ENCODE data around the gene GM2A.

Gene GM2A

DNA sequence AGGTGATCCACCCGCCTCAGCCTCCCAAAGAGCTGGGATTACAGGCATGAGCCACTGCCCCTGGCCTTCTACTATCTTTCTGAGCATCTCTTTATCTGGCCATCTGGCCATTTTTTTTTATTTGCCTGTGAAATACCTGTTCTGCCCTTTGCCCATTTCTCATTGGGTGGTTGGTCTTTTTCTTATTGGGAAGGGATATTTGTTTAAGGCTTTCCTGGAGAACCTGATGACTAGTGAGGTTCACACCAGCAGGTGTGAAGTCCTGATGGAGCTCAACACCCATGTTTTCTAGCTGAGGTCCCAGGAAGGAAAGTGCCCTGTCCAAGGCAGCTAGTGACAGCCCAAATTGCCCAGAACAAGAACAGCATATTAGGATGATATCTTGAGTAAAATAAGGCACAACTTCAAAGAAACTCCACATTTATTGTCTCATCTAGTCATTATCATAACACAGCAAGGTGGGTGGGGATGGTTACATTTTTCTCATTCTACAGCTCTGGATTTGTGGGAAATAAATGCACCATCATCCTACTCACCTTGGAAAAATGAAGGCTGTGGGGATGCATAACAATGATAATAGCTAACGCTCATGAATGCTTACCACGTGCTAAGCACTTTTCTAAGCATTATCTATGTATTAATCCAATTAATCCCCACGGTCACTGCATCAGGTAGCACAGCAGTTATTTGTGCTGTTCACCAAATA, 30.3 kb downstream of the GM2A start:
- Histone ChIP-seq H2BK12ac (ENCODE audit: low read length in 2 of 2) (no peak overlapping the region), H2AFZ (ENCODE audit: low read depth, low read length) (no peak overlapping the region), H3K9ac (ENCODE audit: low read length) (no peak overlapping the region), H3K4me2 (ENCODE audit: low read length, poor library complexity, severe bottlenecking) (no peak overlapping the region), H2BK5ac (ENCODE audit: low read depth, low read length, poor library complexity, severe bottlenecking) (no peak overlapping the region), H3K18ac (ENCODE audit: low read depth in 1 of 2, low read length in 2 of 2) (no peak overlapping the region), H4K91ac (ENCODE audit: low read length) (no peak overlapping the region), H3K27me3 (ENCODE audit: control insufficient read depth in 1 of 2, insufficient read depth in 1 of 2, low read length in 2 of 2) (peaks cover 4 to 10% of the 10 kb centered on the region in 2 experiments), H3K4ac (ENCODE audit: low read depth in 1 of 2, low read length in 2 of 2) (no peak overlapping the region), H3K14ac (ENCODE audit: low read length in 2 of 2) (no peak overlapping the region), H4K8ac (ENCODE audit: low read length) (no peak overlapping the region), H3K4me1 (ENCODE audit: control insufficient read depth, insufficient read depth, low read depth, low read length) (no peaks in the 10 kb centered on the region), H3K36me3 (ENCODE audit: control insufficient read depth in 1 of 2, insufficient read depth in 2 of 2, low read depth in 1 of 2, low read length in 2 of 2) (no peaks in the 10 kb centered on the region), H2BK120ac (ENCODE audit: low read depth, low read length) (no peak overlapping the region), H3K4me3 (ENCODE audit: insufficient read depth in 1 of 2, low read depth in 1 of 2, low read length in 2 of 2) (no peak overlapping the region), H3K79me1 (replicated peaks; ENCODE audit: low read length, poor library complexity, severe bottlenecking) (no peaks in the 10 kb centered on the region), H3K27ac (ENCODE audit: low read length, poor library complexity, severe bottlenecking) (no peak overlapping the region), H2BK15ac (ENCODE audit: low read depth, poor library complexity, severe bottlenecking) (no peak overlapping the region), H3K9me3 (ENCODE audit: control insufficient read depth, low read length) (no peaks in the 10 kb centered on the region), H3K23ac (ENCODE audit: low read length in 2 of 2) (no peak overlapping the region), H2AK5ac (ENCODE audit: low read length, severe bottlenecking) (no peak overlapping the region)
- 72% methylated on average over 4 of the region's 4 CpGs for WGBS
- no peak for DNase-seq

DNA sequence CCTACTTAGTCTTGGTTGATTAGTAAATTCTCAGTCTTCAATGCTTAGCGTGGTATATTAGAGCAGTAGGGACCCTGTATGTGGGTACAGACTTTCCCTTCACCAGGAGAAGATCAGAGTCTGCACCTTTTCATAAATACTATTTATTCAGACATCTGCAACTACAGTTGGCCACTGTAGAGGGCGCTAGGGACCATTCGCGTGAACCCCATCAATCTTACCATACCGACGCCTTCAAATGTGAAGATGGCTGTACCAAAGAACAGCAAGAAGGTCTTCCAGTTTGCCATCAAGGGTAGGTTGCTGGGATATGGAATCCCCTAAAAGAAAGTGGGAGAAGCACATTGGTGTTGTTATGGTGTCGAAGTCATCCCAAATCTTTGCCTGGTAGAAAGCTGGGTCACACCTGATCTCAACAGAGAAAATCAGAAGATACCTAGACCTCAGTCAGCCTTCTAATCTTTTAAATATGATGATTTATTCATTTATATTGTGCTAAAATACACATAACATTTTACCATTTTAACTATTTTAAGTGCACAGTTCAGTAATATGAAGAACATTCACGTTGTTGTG, 31.5 kb downstream of the GM2A start:
- no peak overlapping the region for H3K4ac ChIP-seq (ENCODE audit: low read depth in 1 of 2, low read length in 2 of 2)
- no peak overlapping the region for H2AK5ac ChIP-seq (ENCODE audit: low read length, severe bottlenecking)
- H3K27ac ChIP-seq (ENCODE audit: low read length, poor library complexity, severe bottlenecking) = no peak overlapping the region
- no peak overlapping the region for H4K91ac ChIP-seq (ENCODE audit: low read length)
- DNase-seq = no peak
- no peak overlapping the region for H3K9ac ChIP-seq (ENCODE audit: low read length)
- no peak overlapping the region for H3K14ac ChIP-seq (ENCODE audit: low read length in 2 of 2)
- H3K4me2 ChIP-seq (ENCODE audit: low read length, poor library complexity, severe bottlenecking) = no peak overlapping the region
- no peaks in the 10 kb centered on the region for H3K9me3 ChIP-seq (ENCODE audit: control insufficient read depth, low read length)
- no peaks in the 10 kb centered on the region for H3K36me3 ChIP-seq (ENCODE audit: control insufficient read depth in 1 of 2, insufficient read depth in 2 of 2, low read depth in 1 of 2, low read length in 2 of 2)
- H2BK5ac ChIP-seq (ENCODE audit: low read depth, low read length, poor library complexity, severe bottlenecking) = no peak overlapping the region
- H3K23ac ChIP-seq (ENCODE audit: low read length in 2 of 2) = no peak overlapping the region
- no peak overlapping the region for H2BK120ac ChIP-seq (ENCODE audit: low read depth, low read length)
- no peak overlapping the region for H4K8ac ChIP-seq (ENCODE audit: low read length)
- WGBS = 27% methylated on average over 7 of the region's 8 CpGs
- H3K27me3 ChIP-seq (ENCODE audit: control insufficient read depth in 1 of 2, insufficient read depth in 1 of 2, low read length in 2 of 2) = peaks cover 4 to 10% of the 10 kb centered on the region in 2 experiments
- no peak overlapping the region for H2BK15ac ChIP-seq (ENCODE audit: low read depth, poor library complexity, severe bottlenecking)
- no peak overlapping the region for H2AFZ ChIP-seq (ENCODE audit: low read depth, low read length)
- no peak overlapping the region for H3K4me3 ChIP-seq (ENCODE audit: insufficient read depth in 1 of 2, low read depth in 1 of 2, low read length in 2 of 2)
- no peaks in the 10 kb centered on the region for H3K79me1 ChIP-seq (replicated peaks; ENCODE audit: low read length, poor library complexity, severe bottlenecking)
- H3K18ac ChIP-seq (ENCODE audit: low read depth in 1 of 2, low read length in 2 of 2) = no peak overlapping the region
- H2BK12ac ChIP-seq (ENCODE audit: low read length in 2 of 2) = no peak overlapping the region
- no peaks in the 10 kb centered on the region for H3K4me1 ChIP-seq (ENCODE audit: control insufficient read depth, insufficient read depth, low read depth, low read length)

DNA sequence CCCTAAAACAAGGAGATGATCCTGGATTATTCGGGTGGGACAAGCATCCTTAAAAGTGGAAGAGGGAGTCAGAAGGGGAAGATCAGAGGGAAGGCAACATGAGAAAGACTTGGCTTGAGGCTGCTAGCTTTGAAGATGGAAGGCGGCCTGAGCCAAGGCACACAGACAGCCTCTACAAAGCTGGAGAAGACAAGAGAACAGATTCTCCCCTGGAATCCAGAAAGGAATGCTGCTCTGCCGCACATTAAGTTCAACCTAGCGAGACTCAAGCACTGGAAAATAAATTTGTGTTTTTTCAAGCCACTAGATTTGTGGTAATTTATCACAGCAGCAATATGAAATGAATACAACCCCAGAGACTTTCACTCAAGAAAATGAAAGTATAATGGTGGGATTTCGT, 32.7 kb downstream of the GM2A start:
- no peak overlapping the region for H4K91ac ChIP-seq (ENCODE audit: low read length)
- H3K4me2 ChIP-seq (ENCODE audit: low read length, poor library complexity, severe bottlenecking) = no peak overlapping the region
- no peaks in the 10 kb centered on the region for H3K79me1 ChIP-seq (replicated peaks; ENCODE audit: low read length, poor library complexity, severe bottlenecking)
- H3K27me3 ChIP-seq (ENCODE audit: control insufficient read depth in 1 of 2, insufficient read depth in 1 of 2, low read length in 2 of 2) = peaks cover 4 to 10% of the 10 kb centered on the region in 2 experiments
- no peak overlapping the region for H2AK5ac ChIP-seq (ENCODE audit: low read length, severe bottlenecking)
- H3K36me3 ChIP-seq (ENCODE audit: control insufficient read depth in 1 of 2, insufficient read depth in 2 of 2, low read depth in 1 of 2, low read length in 2 of 2) = no peaks in the 10 kb centered on the region
- H3K18ac ChIP-seq (ENCODE audit: low read depth in 1 of 2, low read length in 2 of 2) = no peak overlapping the region
- no peak overlapping the region for H3K9ac ChIP-seq (ENCODE audit: low read length)
- H3K27ac ChIP-seq (ENCODE audit: low read length, poor library complexity, severe bottlenecking) = no peak overlapping the region
- H2BK120ac ChIP-seq (ENCODE audit: low read depth, low read length) = no peak overlapping the region
- no peak overlapping the region for H3K14ac ChIP-seq (ENCODE audit: low read length in 2 of 2)
- no peaks in the 10 kb centered on the region for H3K9me3 ChIP-seq (ENCODE audit: control insufficient read depth, low read length)
- H2BK12ac ChIP-seq (ENCODE audit: low read length in 2 of 2) = no peak overlapping the region
- H2BK15ac ChIP-seq (ENCODE audit: low read depth, poor library complexity, severe bottlenecking) = no peak overlapping the region
- H2AFZ ChIP-seq (ENCODE audit: low read depth, low read length) = no peak overlapping the region
- H3K4me1 ChIP-seq (ENCODE audit: control insufficient read depth, insufficient read depth, low read depth, low read length) = no peaks in the 10 kb centered on the region
- H2BK5ac ChIP-seq (ENCODE audit: low read depth, low read length, poor library complexity, severe bottlenecking) = no peak overlapping the region
- 88% methylated on average over 3 of the region's 5 CpGs for WGBS
- no peak for DNase-seq
- no peak overlapping the region for H4K8ac ChIP-seq (ENCODE audit: low read length)
- H3K23ac ChIP-seq (ENCODE audit: low read length in 2 of 2) = no peak overlapping the region
- no peak overlapping the region for H3K4ac ChIP-seq (ENCODE audit: low read depth in 1 of 2, low read length in 2 of 2)
- no peak overlapping the region for H3K4me3 ChIP-seq (ENCODE audit: insufficient read depth in 1 of 2, low read depth in 1 of 2, low read length in 2 of 2)

DNA sequence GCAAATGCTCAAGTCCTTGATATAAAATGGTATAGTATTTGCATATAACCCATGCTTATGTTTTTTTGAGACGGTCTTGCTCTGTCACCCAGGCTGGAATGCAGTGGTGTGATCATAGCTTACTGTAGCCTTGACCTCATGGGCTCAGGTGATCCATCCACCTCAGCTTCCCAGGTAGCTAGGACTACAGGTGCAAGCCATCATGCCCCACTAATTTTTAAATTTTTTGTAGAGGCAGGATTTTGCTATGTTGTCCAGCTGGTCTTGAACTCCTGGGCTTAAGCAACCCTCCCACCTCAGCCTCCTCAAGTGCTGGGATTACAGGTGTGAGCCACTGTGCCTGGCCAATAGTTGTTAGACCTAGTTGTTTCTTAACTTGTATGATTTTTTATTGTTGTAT, 33.3 kb downstream of the GM2A start:
- no peaks in the 10 kb centered on the region for H3K9me3 ChIP-seq (ENCODE audit: control insufficient read depth, low read length)
- peaks cover 4 to 10% of the 10 kb centered on the region in 2 experiments for H3K27me3 ChIP-seq (ENCODE audit: control insufficient read depth in 1 of 2, insufficient read depth in 1 of 2, low read length in 2 of 2)
- H2BK120ac ChIP-seq (ENCODE audit: low read depth, low read length) = no peak overlapping the region
- no peak overlapping the region for H2BK15ac ChIP-seq (ENCODE audit: low read depth, poor library complexity, severe bottlenecking)
- DNase-seq = no peak
- H3K27ac ChIP-seq (ENCODE audit: low read length, poor library complexity, severe bottlenecking) = no peak overlapping the region
- H3K4ac ChIP-seq (ENCODE audit: low read depth in 1 of 2, low read length in 2 of 2) = no peak overlapping the region
- no peak overlapping the region for H2AK5ac ChIP-seq (ENCODE audit: low read length, severe bottlenecking)
- no peak overlapping the region for H3K4me2 ChIP-seq (ENCODE audit: low read length, poor library complexity, severe bottlenecking)
- no peak overlapping the region for H2AFZ ChIP-seq (ENCODE audit: low read depth, low read length)
- no peak overlapping the region for H4K8ac ChIP-seq (ENCODE audit: low read length)
- no peak overlapping the region for H2BK12ac ChIP-seq (ENCODE audit: low read length in 2 of 2)
- 83% methylated on average over 1 of the region's 1 CpG for whole genome bisulfite sequencing
- no peaks in the 10 kb centered on the region for H3K36me3 ChIP-seq (ENCODE audit: control insufficient read depth in 1 of 2, insufficient read depth in 2 of 2, low read depth in 1 of 2, low read length in 2 of 2)
- no peak overlapping the region for H3K14ac ChIP-seq (ENCODE audit: low read length in 2 of 2)
- H2BK5ac ChIP-seq (ENCODE audit: low read depth, low read length, poor library complexity, severe bottlenecking) = no peak overlapping the region
- no peak overlapping the region for H4K91ac ChIP-seq (ENCODE audit: low read length)
- H3K4me1 ChIP-seq (ENCODE audit: control insufficient read depth, insufficient read depth, low read depth, low read length) = no peaks in the 10 kb centered on the region
- H3K4me3 ChIP-seq (ENCODE audit: insufficient read depth in 1 of 2, low read depth in 1 of 2, low read length in 2 of 2) = no peak overlapping the region
- H3K23ac ChIP-seq (ENCODE audit: low read length in 2 of 2) = no peak overlapping the region
- H3K79me1 ChIP-seq (replicated peaks; ENCODE audit: low read length, poor library complexity, severe bottlenecking) = no peaks in the 10 kb centered on the region
- no peak overlapping the region for H3K9ac ChIP-seq (ENCODE audit: low read length)
- no peak overlapping the region for H3K18ac ChIP-seq (ENCODE audit: low read depth in 1 of 2, low read length in 2 of 2)

Data from mesenchymal stem cell (in vitro differentiated cells and primary cell).